ENCODE measurements around the gene LRRC46. TPM values are rescaled to one million over a fixed set of nuclear protein-coding genes. Genes with fewer than 3 reads are reported as not detected.

The LRRC46 gene
- total and polyA plus RNA-seq, 9 of the 15 experiments (the other 6 are each of a cell fraction or from before 2014, with no cell fraction given): 0.39 to 1.4 (median 0.53) TPM; not detected in 1

GRCh38 chr17:47877368-47878034 is 46.0 kb downstream of the LRRC46 start (continued):
- TF ChIP-seq FOXO4 (CRISPR knock-in tag; IDR thresholded peaks at IDR 0.05) (no peak), TGIF2 (CRISPR knock-in tag; IDR thresholded peaks at IDR 0.05) (no peak), ZNF77 (CRISPR knock-in tag; IDR thresholded peaks at IDR 0.05) (no peak), CTCFL (IDR thresholded peaks at IDR 0.05; ENCODE audit: borderline replicate concordance, insufficient read depth, low read depth, low read length, poor library complexity, severe bottlenecking) (no peak), ZNF280B (CRISPR knock-in tag; IDR thresholded peaks at IDR 0.05) (no peak), MYC (IDR thresholded peaks at IDR 0.05; ENCODE audit: low read depth, low read length) (0 out of 2 replicates have a peak, but pooled peaks have one; percentile 27), MYC (CRISPR knock-in tag; IDR thresholded peaks at IDR 0.05; ENCODE audit: borderline replicate concordance, low read depth) (no peak), WHSC1 (IDR thresholded peaks at IDR 0.05; ENCODE audit: low read length) (no peak), ETS2 (tag; IDR thresholded peaks at IDR 0.05; ENCODE audit: borderline replicate concordance, poor library complexity, severe bottlenecking) (no peak), NUFIP1 (IDR thresholded peaks at IDR 0.05; ENCODE audit: partially characterized antibody) (no peak), TCFL5 (CRISPR knock-in tag; conservative IDR thresholded peaks at IDR 0.05) (no peak), IRF2 (CRISPR knock-in tag; IDR thresholded peaks at IDR 0.05) (no peak), MAFK (IDR thresholded peaks at IDR 0.05; ENCODE audit: low read length) (no peak), NFE2L1 (tag; IDR thresholded peaks at IDR 0.05; ENCODE audit: borderline replicate concordance, low read depth) (no peak), RREB1 (CRISPR knock-in tag; IDR thresholded peaks at IDR 0.05) (peak; percentile 86), PYGO2 (tag; IDR thresholded peaks at IDR 0.05) (no peak), MEF2A (IDR thresholded peaks at IDR 0.05; ENCODE audit: control insufficient read depth, low read depth, low read length) (peak; percentile 51; the same call in 1 of the 2 replicates)
